NCI-H2196 treated with DMSO at 0.1 percent for 48 hours (cell line): ENCODE measurements around the gene PAPPA2.
"Not testable (repeated sequence)": the region's sequence is repeated elsewhere in the genome, so short reads cannot be mapped to it uniquely, and the experiment has no call there.

Source experiments
- DNase-seq: peaks from one replicate; lab custom pipeline; 2025; ENCODE audit not compliant: unreplicated experiment; lab: John Stamatoyannopoulos, UW

PAPPA2 gene

DNA sequence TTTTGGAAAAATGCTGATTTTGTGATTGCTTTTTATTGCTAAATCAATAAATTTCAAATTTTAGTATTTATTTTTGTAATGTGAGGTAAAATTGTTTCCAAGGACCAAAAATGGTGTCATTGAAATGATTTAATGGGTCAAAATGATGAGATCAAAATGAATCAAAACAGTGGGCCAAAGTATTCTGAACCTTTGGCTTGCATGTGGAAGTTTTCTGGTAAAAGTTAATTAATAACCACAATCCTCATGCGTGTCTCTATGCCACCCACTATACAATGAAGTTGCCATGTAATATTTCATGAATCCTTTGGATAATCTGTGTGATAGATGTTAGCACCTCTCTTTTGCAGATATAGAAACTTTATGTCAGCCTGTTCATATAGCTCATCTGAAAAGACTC is 83.8 kb downstream of the PAPPA2 start:
- DNase-seq = no peak

DNA sequence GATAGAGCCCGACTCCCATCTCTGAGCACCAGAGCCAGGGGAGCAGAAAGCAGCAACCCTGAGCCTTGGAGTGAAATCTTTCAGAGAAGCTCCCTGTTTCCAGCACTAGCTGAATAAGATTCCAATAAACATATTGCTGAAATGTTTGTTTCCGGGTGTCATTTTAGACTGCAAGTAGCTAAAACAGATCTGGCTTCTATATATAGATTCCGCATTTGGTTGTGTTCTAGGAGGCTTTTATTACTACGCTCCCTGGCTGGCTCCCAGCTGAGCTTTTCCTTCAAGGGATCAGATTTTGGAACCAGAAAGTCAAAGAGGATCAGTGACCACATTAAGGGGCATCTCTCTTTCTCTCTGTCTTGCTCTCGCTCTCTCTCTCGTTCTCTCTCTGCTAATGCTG is 88.2 kb downstream of the PAPPA2 start:
- DNase-seq = no peak

DNA sequence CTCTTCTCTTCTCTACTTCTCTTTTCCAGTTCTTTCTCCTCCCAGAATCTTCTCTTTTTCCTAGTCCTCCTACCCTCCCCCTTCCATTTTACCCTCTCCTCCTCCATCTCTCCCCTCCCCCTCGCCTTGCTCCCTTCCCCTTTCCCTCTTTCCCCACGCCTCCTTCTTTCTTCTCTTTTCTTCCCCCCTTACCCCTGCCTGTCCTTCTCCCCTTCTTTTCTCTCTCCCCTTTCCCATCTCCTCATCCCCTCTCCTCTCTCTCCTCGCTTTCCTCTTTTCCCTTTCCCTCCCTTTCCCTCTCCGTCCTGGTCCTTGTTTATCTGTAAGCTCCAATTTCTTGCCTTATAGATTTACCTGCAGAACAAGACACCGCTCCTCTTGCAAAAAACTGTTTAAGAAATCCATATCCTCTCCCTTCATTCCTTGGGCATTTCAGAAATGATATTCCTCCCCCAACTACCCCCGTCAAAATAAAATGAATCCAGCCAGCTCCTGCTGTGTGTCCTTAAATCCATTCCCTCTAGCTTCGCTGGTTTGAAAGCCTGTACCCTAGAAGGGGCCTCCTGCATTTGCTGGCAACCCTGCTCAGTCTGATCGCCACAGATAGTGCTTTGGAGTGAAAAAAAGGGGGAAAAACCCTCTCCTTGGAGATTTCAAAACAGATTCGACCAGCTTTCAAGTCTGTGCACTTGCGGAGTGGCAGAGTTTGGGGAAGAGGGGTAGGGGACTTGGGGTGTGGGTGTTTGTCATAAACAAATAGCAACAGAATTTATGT is 89.4 kb downstream of the PAPPA2 start:
- DNase-seq = no peak

DNA sequence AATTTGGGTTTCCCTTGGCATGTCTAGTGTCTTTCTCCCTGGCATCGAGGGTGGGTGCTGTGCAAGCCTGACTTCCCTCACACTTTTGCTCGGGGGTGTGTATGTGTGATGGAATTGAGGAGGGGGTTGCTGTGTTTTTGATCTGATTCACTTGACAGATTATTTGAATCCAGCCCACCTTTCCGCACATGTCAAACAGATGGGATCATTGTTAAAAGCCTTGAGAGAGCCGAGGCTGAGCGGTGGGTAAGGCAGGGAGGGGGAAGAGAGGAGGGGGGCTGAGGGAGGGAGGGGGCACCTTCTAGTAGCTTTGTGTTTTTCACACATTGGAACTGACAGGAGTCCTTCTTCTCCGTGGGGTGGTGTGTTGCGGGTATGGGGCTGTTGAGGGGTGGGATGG is 90.0 kb downstream of the PAPPA2 start:
- no peak for DNase-seq

GRCh38 chr1:176556288-176556687 is 93.3 kb downstream of the PAPPA2 start:
- DNase-seq = no peak

DNA sequence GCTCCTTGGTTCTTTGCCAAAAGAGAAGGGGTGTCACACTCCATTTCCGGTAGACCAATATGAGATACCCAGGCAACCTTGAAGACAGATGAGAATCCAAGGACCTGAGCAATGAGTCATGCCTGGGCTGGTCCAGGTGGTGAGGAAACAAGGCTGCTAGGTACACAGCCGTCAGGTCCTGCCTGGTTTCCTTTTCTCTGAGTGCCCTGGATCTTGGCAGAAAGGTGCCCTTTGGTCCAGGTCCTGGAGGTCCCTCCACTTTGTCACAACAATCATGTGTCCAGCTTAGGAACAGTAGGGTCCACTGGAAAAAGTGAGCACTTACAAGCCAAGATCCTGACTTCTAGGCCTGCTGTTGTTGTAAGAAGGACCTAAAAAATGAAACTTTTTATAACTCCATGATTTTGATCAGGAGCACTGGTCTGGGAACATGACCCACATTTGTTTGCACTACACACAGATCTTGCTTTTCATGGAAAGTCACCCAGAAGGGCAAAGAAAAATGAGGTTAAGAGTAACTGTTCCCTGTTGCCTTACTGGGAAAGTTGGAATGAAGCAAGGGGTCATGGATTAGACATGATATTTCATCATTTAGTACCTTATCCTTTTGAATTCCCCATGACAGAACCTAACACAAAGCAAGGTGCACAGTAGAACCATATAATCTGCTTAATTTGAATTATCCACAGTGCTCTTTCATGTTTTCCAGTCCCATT is 94.7 kb downstream of the PAPPA2 start:
- DNase-seq = no peak

- DNase-seq = no peak
These were observed 95.6 kb downstream of the PAPPA2 start for GRCh38 chr1:176558561-176558960.

DNA sequence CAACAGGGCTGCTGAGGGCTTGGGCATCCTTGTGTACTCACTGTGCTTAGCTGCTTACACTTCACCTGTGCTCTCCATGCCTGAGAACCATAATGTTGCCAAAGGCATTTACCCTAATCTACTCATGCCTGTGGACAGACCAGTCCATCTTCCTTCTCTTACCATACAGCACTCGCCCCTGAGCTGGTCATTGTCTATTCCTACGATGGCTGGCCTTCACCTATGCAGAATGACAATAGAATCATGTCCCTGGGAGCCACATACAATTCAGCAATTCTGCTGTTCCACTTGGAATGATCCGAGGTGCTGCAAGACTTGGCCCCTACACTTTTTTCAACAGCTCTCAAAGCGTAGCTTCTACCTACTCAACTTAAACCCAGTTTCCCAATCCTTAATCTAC is 96.5 kb downstream of the PAPPA2 start:
- DNase-seq = no peak

DNA sequence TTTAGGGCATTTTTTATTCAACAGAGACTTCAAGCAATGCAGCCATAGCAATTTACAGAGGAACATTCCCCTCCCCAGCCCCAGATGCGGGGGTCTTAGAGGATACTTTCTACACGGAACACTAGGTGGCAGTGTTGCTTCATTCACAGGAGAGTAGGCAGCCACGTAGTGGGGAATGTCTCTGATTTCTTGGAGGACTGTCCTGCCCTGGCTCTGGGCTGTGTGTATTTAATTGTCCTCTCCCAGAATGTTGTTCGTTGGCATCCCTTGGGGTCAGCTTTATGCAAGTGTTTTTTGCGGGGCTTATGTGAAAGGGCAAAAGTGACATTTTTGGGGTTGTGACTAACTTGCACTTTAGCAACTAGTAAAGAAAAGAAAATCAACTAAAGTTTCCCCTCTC is 96.9 kb downstream of the PAPPA2 start:
- peak; percentile 17 for DNase-seq

- no peak for DNase-seq
These were observed 97.7 kb downstream of the PAPPA2 start for GRCh38 chr1:176560681-176561080.

- DNase-seq = not testable (repeated sequence)
These were observed 98.8 kb downstream of the PAPPA2 start for GRCh38 chr1:176561761-176562160.

GRCh38 chr1:176566004-176566975 is 103.3 kb downstream of the PAPPA2 start:
- no peak for DNase-seq

DNA sequence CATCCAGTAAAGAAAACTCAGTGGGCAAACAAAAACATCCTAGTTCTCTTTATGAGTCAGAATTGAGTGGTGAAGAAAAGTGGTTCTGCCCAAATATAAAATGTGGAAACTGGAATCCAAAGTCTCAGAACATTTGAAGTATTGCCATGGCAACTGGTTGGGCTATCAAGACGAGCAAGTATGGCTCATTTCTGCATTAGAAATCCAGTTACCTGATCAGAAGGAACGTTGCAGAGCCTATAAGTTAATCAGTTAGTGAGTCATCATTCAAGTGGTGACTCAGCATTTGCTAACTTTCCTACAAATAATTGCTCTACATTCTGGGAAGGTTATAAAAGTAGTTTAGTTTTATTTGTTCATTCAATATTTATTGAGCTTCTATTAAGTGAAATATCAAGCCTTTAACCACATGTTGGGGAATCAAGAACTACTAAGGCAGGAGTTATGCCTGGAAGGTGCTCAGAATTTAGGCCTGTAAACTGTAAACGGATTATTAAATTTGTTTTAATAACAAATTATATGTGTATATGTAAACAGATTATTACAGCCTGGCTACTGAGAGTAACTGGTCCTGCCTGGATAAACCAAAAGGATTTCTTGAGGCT is 104.3 kb downstream of the PAPPA2 start:
- no peak for DNase-seq

DNA sequence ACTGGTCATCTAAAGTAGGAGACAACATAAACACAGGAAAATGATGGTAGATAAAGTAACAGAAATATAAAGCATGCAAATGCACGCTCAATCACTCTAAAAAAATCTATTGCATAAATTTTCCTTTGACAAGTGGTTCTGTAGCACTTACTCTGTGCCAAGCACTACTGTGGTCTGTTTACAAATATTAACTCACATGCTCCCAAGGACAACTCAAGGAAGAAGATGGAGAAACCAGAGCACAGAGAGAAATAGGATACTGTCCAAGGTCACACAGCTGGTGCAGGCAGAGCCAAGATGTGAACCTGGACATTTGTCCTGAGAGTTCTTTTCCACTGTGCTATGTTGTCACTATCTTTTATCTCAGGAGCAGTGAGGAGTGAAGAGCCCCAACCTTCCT is 105.2 kb downstream of the PAPPA2 start:
- DNase-seq = no peak

GRCh38 chr1:176574756-176575155 is 111.8 kb downstream of the PAPPA2 start:
- no peak for DNase-seq

- DNase-seq = no peak
These were observed 113.0 kb downstream of the PAPPA2 start for GRCh38 chr1:176575991-176576390.

DNA sequence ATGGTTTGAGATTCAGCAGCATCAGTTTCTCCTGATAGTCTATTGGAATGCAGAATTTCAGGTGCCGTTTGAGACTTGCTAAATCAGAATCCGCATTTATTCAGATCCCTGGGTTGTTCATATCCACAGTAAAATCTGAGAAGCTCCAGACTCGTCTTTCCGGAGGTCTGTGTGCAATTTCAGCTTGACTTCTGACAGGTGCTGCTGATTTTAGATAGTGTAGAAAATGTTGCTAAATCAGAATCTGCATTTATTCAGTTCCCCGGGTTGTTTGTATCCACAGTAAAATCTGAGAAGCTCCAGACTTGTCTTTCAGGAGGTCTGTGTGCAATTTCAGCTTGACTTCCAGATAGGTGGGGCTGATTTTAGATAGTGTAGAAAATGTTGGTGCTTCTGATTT is 113.7 kb downstream of the PAPPA2 start:
- no peak for DNase-seq

DNA sequence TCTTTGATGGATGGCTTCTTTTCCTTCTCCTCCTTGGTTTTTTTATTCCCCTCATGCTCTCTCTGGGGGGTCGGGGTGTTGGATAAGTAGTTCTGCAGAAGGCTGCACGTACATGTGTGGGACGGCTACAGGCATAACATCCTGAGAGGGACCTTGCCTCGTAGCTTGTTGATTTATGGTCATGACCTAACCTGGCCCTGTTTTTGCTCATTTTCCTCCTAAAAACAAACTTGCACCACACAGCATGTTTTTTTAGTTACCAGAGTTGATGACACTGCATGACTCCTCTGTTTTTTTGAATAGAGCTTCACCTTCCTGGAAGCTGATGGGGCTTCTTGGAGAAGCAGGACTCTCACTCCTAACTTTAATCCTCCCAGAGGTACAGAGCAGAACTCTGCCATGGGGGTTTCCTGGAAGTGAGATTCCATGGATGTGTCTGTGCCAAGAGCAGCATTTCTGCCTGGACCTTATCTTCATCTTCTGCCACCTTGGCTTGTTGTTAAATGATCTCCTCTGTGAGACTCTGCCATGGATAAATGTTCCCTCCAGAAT is 114.7 kb downstream of the PAPPA2 start:
- DNase-seq = no peak

DNA sequence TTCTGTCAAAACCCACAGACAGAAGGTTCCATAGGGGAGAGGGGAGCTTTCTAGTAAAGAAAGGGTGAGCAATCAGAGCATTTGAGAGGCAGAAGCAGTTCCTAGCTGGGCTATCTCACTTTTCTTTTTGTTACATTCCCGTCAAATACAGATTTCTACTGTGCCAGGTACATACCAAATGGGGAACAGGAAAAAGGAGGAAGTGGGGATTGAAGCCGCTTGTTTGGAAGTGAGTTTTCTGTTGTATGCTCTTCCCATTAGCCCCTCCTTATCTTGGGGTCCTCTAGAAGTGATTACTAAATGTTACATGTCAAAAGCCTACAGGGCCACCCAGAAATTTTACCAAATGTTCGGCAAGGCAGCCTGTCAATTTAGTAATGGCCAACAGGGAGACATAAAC is 116.1 kb downstream of the PAPPA2 start:
- no peak for DNase-seq

- DNase-seq = no peak
These were observed 132.2 kb downstream of the PAPPA2 start for GRCh38 chr1:176595217-176595616.

GRCh38 chr1:176601348-176601747 is 138.4 kb downstream of the PAPPA2 start:
- DNase-seq = no peak
